Activated CD8-positive, alpha-beta memory T cell treated with anti-CD3 and anti-CD28 coated beads, Interleukin-2, amount 10 ng/mL, durations not matched to agents 7 days and 5 days (primary cell): ENCODE results near the gene SIPA1. TPM values are rescaled to one million over a fixed set of nuclear protein-coding genes. Genes with fewer than 3 reads are reported as not detected.

Source experiments
- ATAC-seq: fragments of 150-1000 bp; cut with Tn5 transposase; one replicate; pipeline ENCODE4 v1.10.0; 2021; ENCODE audit warnings: moderate library complexity
- CTCF ChIA-PET: fragments of 350-600 bp; sonication (Branson Sonifier 250); formaldehyde crosslinking; loops from one replicate; lab custom pipeline; 2021; ENCODE audit warnings: antibody characterized with exemption; lab: Charles Lee
- DNase-seq: peaks from one replicate; pipeline ENCODE4 v3.0.0-alpha.2; 2020
- H3K27ac Mint-ChIP-seq: one replicate; pipeline ENCODE4 v1.8.0; 2021; ENCODE audit warnings: mild to moderate bottlenecking, mixed read lengths
- H3K27me3 Mint-ChIP-seq: one replicate; pipeline ENCODE4 v1.8.0; 2021; ENCODE audit warnings: mixed read lengths
- H3K36me3 Mint-ChIP-seq: one replicate; pipeline ENCODE4 v1.8.0; 2021; ENCODE audit warnings: mild to moderate bottlenecking, mixed read lengths
- H3K4me1 Mint-ChIP-seq: one replicate; pipeline ENCODE4 v1.8.0; 2021; ENCODE audit warnings: mixed read lengths
- H3K4me3 Mint-ChIP-seq: one replicate; pipeline ENCODE4 v1.8.0; 2021; ENCODE audit warnings: mild to moderate bottlenecking, moderate library complexity, mixed read lengths
- H3K9me3 Mint-ChIP-seq: one replicate; pipeline ENCODE4 v1.8.0; 2022; ENCODE audit warnings: low read depth, mixed read lengths
- total RNA-seq, 2 experiments: library from RNA; stranded (reverse); gene quantifications; one replicate each; pipeline ENCODE4 v1.2.3, GENCODE V29; 2021

The SIPA1 gene
- total RNA-seq, 2 experiments from 2014 or later, result 188 to 267 TPM

DNA sequence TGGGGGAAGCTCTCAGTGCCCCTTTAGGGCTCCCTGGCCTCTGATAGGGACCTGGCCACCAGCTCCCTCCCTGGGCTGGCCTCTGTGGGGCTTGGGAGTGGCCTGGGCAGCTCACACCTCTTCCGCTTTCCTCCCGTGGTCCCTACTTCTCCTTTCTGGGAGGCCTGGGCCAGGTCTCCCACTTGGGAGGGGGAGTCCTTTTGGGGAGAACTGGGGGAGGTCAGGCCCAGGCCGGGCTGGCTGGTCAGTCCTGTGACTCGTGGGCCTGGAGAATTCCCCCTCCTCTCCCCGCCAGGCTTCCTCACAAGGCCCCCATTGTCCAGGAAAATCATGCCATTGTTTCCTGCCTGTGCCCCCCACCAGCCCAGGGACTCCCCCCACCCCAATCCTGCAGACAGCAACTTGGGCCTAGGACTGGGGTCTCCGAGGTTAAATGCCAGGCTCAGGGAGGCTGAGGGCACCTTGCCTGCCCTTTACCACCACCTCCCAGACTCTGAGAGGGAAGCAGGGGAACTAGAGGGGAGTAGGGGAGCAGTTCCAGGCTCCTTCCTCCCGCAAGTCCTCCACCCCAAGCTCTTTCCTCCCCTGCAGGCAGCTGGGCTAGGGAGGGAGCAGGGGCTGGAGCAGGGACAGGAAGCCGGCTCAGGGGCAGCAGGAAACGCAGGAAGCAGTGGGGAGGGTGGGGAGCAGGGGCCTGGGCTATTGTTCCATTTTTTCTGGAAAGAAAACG lies 26.7 kb upstream of the SIPA1 start:
- CTCF ChIA-PET, result interaction anchor here (0.8 to 4.3 kb wide), 5 partner anchors 16 to 24 kb away, joined by 3 to 26 read pairs (median 3); partner anchors contain the start of gene KCNK7
- Mint-ChIP-seq H3K27me3 (no peaks in the 10 kb centered on the region), H3K4me3 (no peak overlapping the region), H3K4me1 (peaks cover 40% of the 10 kb centered on the region), H3K27ac (peak overlapping the region; percentile 73), H3K9me3 (no peaks in the 10 kb centered on the region), H3K36me3 (peaks cover 18% of the 10 kb centered on the region)
- DNase-seq (no peak), ATAC-seq (no peak)

DNA sequence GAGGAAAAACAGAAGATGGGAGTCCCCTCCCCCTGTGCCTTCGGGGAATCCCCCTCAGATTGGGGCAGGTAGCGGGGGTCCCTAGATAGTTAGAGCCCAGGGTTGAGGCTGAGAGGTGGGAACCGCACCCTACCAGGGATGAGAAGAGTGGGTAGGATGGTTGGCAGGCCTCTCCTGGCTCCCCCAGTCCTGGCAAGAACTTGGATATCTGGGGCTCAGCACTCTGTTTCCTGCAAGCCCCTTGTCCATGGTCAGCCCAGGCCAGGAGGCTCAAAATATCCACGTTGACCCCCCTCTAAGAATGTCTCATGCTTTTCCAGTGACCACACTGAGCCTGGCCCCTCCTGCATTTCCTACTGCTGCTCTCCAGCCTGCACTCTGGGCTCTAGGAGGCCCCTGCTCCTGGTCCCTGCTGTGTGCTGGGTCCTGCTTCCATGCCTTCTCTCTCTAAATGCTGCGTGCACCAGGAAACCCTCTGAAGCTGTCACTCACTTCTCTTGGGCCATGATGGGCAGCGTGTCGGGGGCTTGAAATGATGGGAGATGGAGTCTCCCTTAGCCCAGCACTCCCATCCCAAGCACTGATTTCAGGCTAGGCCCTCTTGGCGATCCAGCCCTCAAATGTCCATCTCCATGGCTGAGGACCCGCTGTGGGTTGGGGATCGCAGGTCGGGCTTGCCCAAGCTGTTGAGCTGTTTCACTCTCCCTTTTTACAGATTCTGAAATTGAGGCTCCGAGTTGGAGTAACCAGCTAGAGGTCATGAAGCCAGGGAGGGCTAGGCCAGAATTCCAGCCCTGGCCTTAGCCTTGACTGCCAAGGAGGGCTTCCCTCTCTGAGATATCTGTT lies 25.9 kb upstream of the SIPA1 start:
- CTCF ChIA-PET, result interaction anchor here (1.1 to 4.3 kb wide), 8 partner anchors 14 to 168 kb away, joined by 3 to 34 read pairs (median 4); partner anchors contain the start of gene SIPA1
- Mint-ChIP-seq H3K27ac (peak overlapping the region; percentile 64), H3K4me1 (peaks cover 47% of the 10 kb centered on the region), H3K27me3 (no peaks in the 10 kb centered on the region), H3K36me3 (peaks cover 22% of the 10 kb centered on the region), H3K4me3 (peak overlapping the region; percentile 85), H3K9me3 (no peaks in the 10 kb centered on the region)
- DNase-seq, result no peak
- ATAC-seq, result no peak

DNA sequence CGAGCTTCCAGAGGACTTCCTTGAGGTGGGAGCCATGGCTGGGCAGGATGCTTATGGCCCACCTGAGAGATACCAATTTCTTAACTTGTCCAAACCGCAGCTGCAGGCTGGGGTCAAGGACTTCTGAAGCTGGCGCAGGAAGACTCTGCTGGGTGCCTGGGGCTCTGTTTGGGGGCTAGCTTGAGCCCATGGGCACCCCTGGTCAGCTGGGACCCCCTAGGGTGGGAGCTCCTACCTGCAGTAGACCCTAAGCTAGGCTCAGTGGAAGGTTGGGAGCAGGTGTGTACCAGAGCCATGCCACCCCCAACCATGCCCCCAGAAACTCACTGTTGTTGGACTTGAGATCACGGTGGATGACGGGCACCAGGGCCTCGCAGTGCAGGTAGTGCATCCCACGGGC lies 25.2 kb upstream of the SIPA1 start:
- no peak for ATAC-seq
- Mint-ChIP-seq H3K27me3 (no peaks in the 10 kb centered on the region), H3K4me1 (peaks cover 53% of the 10 kb centered on the region), H3K4me3 (peak overlapping the region; percentile 85), H3K9me3 (no peaks in the 10 kb centered on the region), H3K27ac (peak overlapping the region; percentile 70), H3K36me3 (peaks cover 22% of the 10 kb centered on the region)
- no peak for DNase-seq
- CTCF ChIA-PET, result interaction anchor here (1.1 to 4.3 kb wide), 8 partner anchors 14 to 167 kb away, joined by 3 to 34 read pairs (median 4); partner anchors contain the start of gene SIPA1

DNA sequence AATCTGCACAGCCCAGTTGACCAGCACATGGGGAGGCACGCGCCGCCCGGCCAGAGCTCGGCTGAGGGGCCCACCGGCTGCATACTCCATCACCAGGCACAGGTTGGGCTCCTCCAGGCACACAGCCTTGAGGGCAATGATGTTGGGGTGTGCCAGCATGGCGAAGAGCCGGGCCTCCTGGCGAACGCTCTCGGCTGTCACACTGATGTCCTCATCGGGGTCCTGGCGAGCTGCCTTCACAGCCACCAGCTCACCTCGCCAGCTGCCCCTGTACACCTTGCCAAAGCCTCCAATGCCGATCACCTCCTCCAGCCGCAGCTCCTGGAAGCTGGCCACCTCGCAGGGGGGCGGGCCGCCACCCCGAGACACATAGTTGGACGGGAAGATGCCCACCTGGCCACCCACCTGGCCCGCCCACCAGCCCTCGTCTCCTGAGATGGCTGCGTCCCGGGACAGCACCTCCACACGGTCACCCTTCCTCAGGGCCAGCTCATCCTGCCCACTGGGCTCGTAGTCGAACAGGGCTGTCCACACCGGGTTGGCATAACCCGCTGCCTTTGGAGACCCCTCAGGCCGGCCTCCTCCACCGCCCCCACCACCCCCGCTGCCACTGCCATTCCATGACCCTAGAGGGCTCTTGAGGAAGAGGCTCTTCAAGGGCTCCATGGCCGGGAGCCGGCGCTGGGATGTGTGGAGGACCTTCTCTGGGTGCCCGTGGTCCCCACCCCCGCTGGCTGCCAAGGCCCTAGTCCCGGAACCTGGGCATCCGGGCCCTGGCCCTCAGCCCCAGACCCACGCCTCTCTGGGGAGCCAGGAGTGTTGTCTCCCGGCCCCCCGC lies 24.6 kb upstream of the SIPA1 start:
- ATAC-seq (no peak), DNase-seq (peak; percentile 57)
- CTCF ChIA-PET, result interaction anchor here (1.1 to 4.3 kb wide), 10 partner anchors 13 to 167 kb away, joined by 3 to 34 read pairs (median 6); partner anchors contain the start of gene SIPA1
- Mint-ChIP-seq H3K4me1 (peaks cover 56% of the 10 kb centered on the region), H3K4me3 (peak overlapping the region; percentile 85), H3K9me3 (no peaks in the 10 kb centered on the region), H3K27me3 (no peaks in the 10 kb centered on the region), H3K36me3 (peaks cover 18% of the 10 kb centered on the region), H3K27ac (peak overlapping the region; percentile 70)

DNA sequence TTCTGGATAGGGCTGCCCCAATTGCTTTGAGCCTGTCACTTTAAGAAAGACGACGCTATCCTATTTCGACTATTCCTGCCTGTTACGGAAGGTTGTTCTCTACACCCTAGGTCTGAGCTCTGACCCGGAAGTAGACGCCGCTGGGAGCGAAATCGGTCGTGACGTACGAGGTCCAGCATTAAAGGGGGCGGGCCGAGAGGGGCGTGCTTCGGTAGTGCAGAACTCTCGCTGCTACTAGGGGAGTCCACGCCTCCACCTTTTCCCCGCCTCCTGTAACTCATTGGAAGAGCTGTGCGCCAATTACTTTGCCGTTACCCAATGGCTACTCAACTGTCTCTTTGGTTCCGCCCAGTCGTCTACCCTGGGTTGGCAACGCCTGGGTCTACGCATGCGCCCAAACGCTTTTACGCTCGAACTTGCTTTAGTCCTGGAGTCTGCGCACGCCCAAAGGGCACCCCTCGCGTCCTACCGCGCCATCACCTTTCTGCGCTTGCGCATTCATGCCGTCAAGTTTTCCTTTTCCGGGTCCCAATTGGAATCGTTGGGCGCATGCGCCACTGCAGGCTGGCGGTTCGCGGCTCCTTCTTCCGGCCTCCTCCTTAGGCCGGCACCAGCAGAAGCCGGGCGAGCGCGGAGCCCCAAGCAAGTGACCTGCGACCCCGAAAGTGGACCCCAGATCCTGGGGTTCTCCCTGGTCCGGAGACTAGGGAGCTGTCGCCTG lies 22.5 kb upstream of the SIPA1 start, which contains the start of gene PCNX3:
Gene PCNX3, plus strand, starts transcription at position 548 of the 721 bp plus-strand sequence. CDS start 536 bp downstream, outside the sequence.
- H3K9me3 Mint-ChIP-seq, result no peaks in the 10 kb centered on the region
- peak within 1 kb of the TSS; percentile 96 for H3K27ac Mint-ChIP-seq
- DNase-seq (peak; percentile 100), ATAC-seq (peak; percentile 86)
- peaks cover 22% of the 10 kb centered on the region for H3K36me3 Mint-ChIP-seq
- H3K4me3 Mint-ChIP-seq, result peak within 1 kb of the TSS; percentile 85
- peaks cover 44% of the 10 kb centered on the region for H3K4me1 Mint-ChIP-seq
- no peaks in the 10 kb centered on the region for H3K27me3 Mint-ChIP-seq
- CTCF ChIA-PET, result interaction anchor here (0.6 to 4.3 kb wide), 24 partner anchors 11 to 504 kb away, joined by 3 to 34 read pairs (median 4); partner anchors contain the start of genes EHBP1L1, FAM89B, KAT5 and MUS81

DNA sequence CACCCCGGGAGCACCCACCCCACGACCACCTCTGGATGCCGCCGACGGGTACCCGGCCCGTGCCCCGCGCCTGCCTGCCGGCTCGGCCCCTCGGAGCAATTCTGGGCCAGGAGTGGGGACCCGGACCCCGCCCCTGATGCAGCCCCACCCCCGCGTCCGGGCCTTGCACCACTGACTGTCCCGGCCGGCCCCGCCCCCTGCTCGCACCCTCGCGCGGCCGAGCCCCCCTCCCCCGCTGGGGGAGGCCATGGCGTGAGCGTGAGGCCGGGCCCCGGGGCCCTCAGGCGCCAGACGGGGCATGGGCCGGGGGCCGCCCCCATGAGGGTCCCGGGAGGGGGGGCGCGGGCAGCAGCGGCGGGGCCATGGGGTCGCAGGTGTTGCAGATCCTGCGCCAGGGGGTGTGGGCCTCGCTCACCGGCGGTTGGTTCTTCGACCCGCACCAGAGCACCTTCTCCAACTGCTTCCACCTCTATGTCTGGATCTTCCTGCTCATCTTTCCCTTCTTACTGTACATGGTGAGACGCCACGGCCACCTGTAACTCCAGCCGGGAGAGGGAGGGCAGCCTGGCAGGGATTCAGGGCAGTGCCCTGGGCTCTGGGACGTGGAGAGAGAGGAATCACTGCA lies 21.8 kb upstream of the SIPA1 start:
- DNase-seq, result peak; percentile 52
- peaks cover 38% of the 10 kb centered on the region for H3K4me1 Mint-ChIP-seq
- H3K27ac Mint-ChIP-seq, result peak overlapping the region; percentile 96
- peaks cover 24% of the 10 kb centered on the region for H3K36me3 Mint-ChIP-seq
- CTCF ChIA-PET, result interaction anchor here (1.0 to 4.3 kb wide), 20 partner anchors 10 to 300 kb away, joined by 3 to 34 read pairs (median 6); partner anchors contain the start of genes FAM89B, KAT5, RNASEH2C and SIPA1
- peak; percentile 1 for ATAC-seq
- H3K4me3 Mint-ChIP-seq, result peak overlapping the region; percentile 85
- no peaks in the 10 kb centered on the region for H3K27me3 Mint-ChIP-seq
- no peaks in the 10 kb centered on the region for H3K9me3 Mint-ChIP-seq

DNA sequence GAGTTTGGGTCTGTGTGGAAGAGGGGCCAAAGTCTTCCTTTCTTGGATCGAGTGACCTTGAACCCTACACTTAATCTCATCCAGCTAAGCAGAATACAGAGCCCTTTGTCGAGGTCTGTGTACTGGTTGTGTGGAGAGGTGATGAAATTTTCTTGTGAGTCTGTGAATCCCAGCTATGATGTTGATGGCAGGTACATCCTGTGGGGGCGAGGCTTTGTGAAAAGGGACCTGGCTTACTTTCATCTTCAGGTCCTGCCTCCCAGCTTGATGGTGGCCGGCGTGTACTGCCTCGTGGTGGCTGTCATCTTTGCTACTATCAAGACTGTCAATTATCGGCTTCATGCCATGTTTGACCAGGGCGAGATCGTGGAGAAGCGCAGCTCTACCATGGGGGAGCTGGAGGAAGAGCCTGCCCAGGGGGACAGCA lies 21.3 kb upstream of the SIPA1 start:
- peak overlapping the region; percentile 85 for H3K4me3 Mint-ChIP-seq
- peak; percentile 62 for DNase-seq
- H3K27me3 Mint-ChIP-seq, result no peaks in the 10 kb centered on the region
- no peaks in the 10 kb centered on the region for H3K9me3 Mint-ChIP-seq
- ATAC-seq, result no peak
- CTCF ChIA-PET, result interaction anchor here (1.0 to 2.3 kb wide), 9 partner anchors 9 to 163 kb away, joined by 3 to 8 read pairs (median 4); partner anchors contain the start of genes SIPA1 and ZNRD2
- H3K4me1 Mint-ChIP-seq, result peaks cover 34% of the 10 kb centered on the region
- peaks cover 24% of the 10 kb centered on the region for H3K36me3 Mint-ChIP-seq
- peak overlapping the region; percentile 92 for H3K27ac Mint-ChIP-seq

DNA sequence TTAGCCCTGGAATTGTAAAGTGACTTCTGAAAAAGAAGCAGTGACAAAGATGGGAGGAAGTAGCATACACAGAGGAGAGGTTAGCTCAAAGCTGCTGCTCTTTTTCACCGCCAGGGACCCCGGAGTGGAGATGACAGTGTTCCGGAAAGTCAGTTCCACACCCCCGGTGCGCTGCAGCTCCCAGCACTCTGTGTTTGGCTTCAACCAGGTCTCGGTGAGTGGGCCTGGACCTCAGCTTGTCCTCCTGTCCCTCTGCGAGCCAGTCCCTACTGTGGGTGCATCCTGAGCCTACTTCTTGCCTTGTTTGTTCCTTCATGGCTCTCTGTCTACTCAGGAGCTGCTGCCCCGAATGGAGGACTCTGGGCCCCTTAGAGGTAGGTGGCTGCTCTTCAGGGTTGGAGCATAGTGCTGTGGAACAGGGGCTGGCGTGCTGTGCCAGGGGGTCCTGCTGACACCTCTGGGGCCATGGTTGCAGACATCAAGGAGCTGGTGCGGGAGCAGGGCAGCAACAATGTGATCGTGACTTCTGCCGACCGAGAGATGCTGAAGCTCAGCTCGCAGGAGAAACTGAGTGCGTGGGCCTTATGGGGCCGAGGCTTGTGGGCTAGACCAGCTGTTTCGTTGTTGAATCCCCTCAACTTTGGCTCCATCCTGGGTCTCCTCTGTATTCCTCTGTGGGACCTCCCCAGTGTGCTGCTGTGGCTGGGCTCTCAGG lies 20.6 kb upstream of the SIPA1 start:
- no peak for DNase-seq
- ATAC-seq, result no peak

DNA sequence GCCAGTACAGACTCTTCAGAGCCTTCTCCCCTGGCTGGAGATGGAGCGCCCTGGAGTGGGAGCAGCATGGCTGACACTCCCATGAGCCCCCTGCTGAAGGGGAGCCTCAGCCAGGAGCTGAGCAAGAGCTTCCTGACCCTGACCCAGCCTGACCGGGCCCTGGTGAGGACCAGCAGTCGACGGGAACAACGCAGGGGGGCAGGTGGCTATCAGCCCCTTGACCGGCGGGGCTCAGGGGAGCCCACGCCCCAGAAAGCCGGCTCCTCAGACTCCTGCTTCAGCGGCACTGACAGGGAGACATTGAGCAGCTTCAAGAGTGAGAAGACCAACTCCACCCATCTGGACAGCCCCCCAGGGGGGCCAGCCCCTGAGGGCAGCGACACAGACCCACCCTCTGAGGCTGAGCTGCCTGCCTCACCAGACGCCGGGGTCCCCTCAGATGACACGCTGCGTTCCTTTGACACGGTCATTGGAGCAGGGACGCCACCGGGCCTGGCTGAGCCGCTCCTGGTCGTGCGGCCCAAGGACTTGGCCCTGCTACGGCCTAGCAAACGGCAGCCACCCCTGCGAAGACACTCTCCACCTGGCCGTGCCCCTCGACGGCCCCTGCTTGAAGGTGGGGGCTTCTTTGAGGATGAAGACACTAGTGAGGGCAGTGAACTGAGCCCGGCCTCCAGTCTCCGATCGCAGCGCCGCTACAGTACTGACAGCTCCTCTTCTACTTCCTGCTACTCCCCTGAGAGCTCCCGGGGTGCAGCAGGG lies 19.7 kb upstream of the SIPA1 start:
- Mint-ChIP-seq H3K4me1 (peaks cover 20% of the 10 kb centered on the region), H3K36me3 (peaks cover 23% of the 10 kb centered on the region)
- CTCF ChIA-PET, result interaction anchor here (0.9 to 2.3 kb wide), 7 partner anchors 8 to 94 kb away, joined by 3 to 8 read pairs (median 3); partner anchors contain the start of genes FAM89B, KAT5 and SIPA1

More for the DNA sequence above, 20.6 kb upstream of the SIPA1 start:
- CTCF ChIA-PET, result interaction anchor here (0.9 to 2.3 kb wide), 11 partner anchors 8 to 163 kb away, joined by 3 to 8 read pairs (median 4); partner anchors contain the start of genes FAM89B, KAT5, SIPA1 and ZNRD2
- Mint-ChIP-seq H3K27me3 (no peaks in the 10 kb centered on the region), H3K27ac (peak overlapping the region; percentile 92), H3K4me1 (peaks cover 29% of the 10 kb centered on the region), H3K4me3 (peak overlapping the region; percentile 85), H3K9me3 (no peaks in the 10 kb centered on the region), H3K36me3 (peaks cover 24% of the 10 kb centered on the region)

DNA sequence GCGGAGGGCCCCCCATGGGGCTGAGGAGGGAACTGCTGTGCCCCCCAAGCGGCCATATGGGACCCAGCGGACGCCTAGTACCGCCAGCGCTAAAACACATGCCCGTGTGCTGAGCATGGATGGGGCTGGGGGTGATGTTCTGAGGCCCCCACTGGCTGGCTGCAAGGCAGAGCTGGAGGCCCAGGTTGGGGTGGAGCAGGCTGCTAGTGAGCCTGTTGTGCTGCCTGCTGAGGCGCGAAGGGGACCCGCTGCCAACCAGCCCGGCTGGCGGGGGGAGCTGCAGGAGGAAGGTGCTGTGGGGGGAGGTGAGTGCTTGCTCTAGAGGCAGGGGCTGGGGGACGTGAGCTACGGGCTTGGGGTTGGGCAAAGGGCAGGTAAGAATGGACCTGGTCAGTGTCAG lies 19.1 kb upstream of the SIPA1 start:
- CTCF ChIA-PET, result interaction anchor here (1.4 kb wide), 1 partner anchor 33 kb away, joined by 3 read pairs; no protein-coding TSS in a partner anchor
- Mint-ChIP-seq H3K36me3 (peaks cover 25% of the 10 kb centered on the region), H3K27ac (no peak overlapping the region), H3K27me3 (no peaks in the 10 kb centered on the region), H3K4me1 (peaks cover 19% of the 10 kb centered on the region), H3K9me3 (no peaks in the 10 kb centered on the region), H3K4me3 (no peak overlapping the region)
- no peak for DNase-seq
- ATAC-seq, result no peak

More for the DNA sequence above, 19.7 kb upstream of the SIPA1 start:
- no peak for ATAC-seq
- Mint-ChIP-seq H3K9me3 (no peaks in the 10 kb centered on the region), H3K4me3 (no peak overlapping the region), H3K27me3 (no peaks in the 10 kb centered on the region), H3K27ac (no peak overlapping the region)
- DNase-seq, result no peak
